Lung (tissue), 12 donors: ENCODE results near the gene TNS3. TPM values are rescaled to one million over a fixed set of nuclear protein-coding genes. Genes with fewer than 3 reads are reported as not detected.

Source experiments
- ATAC-seq: fragments of 200-7000 bp; cut with Tn5 transposase; one replicate; pipeline ENCODE4 v1.9.1; 2020; ENCODE audit warnings: moderate number of reproducible peaks; ENCODE audit not compliant: insufficient read depth, low FRiP score
- DNase-seq, 3 donors: peaks; one replicate each; pipeline ENCODE4 v3.0.0-alpha.2; 2013 to 2017
- H3K27ac ChIP-seq, 2 donors: one replicate each; pipeline ENCODE4 v1.5.1; 2013; ENCODE audit warnings: mild to moderate bottlenecking in 2 of 2, moderate library complexity in 2 of 2, control low read depth in 1 of 2, inconsistent platforms in 1 of 2, low read depth in 1 of 2, low read length in 1 of 2
- H3K27me3 ChIP-seq, 3 donors: one replicate each; pipeline ENCODE4 v1.5.1; 2013; ENCODE audit warnings: low read length in 2 of 3; ENCODE audit not compliant: control insufficient read depth in 3 of 3, insufficient read depth in 3 of 3
- H3K36me3 ChIP-seq, 4 donors: one replicate each; pipeline ENCODE4 v1.5.1; 2013; ENCODE audit warnings: low read length in 4 of 4, mild to moderate bottlenecking in 1 of 4, moderate library complexity in 1 of 4; ENCODE audit not compliant: control insufficient read depth in 4 of 4, insufficient read depth in 4 of 4
- H3K4me1 ChIP-seq, 5 donors: one replicate each; pipeline ENCODE4 v1.5.1; 2013; ENCODE audit warnings: low read length in 5 of 5, mild to moderate bottlenecking in 2 of 5, moderate library complexity in 1 of 5; ENCODE audit not compliant: control insufficient read depth in 5 of 5, insufficient read depth in 5 of 5
- H3K4me3 ChIP-seq: one replicate; pipeline ENCODE4 v1.5.1; 2013; ENCODE audit warnings: mild to moderate bottlenecking, control low read depth, moderate library complexity
- H3K9ac ChIP-seq, 2 donors: one replicate each; pipeline ENCODE4 v1.5.1; 2013; ENCODE audit warnings: low read length in 2 of 2, control low read depth in 1 of 2; ENCODE audit not compliant: insufficient read depth in 1 of 2
- H3K9me3 ChIP-seq, 4 donors: one replicate each; pipeline ENCODE4 v1.5.1; 2013; ENCODE audit warnings: low read length in 3 of 4, mild to moderate bottlenecking in 1 of 4, moderate library complexity in 1 of 4; ENCODE audit not compliant: control insufficient read depth in 4 of 4, insufficient read depth in 3 of 4
- CTCF ChIP-seq: IDR thresholded peaks from 2 replicates; pipeline ENCODE4 v1.5.1; 2012; ENCODE audit warnings: mild to moderate bottlenecking; ENCODE audit errors: control extremely low read depth, extremely low read depth
- WGBS, 2 donors: extraction: QIAGEN DNeasy Blood & Tissue Kit; methylation state at CpG; one replicate each; pipeline ENCODE4 v1.1.7; 2013; 5-methylcytosine and 5-hydroxymethylcytosine counted together
- polyA plus RNA-seq, 2 donors: library from polyadenylated mRNA; stranded (reverse); fragments of 200-250 nt; gene quantifications; one replicate each; pipeline ENCODE4 v1.2.1, GENCODE V29; 2013
- total RNA-seq, 2 donors: library from RNA; depleted of rRNA in 1 of 2; stranded (reverse); fragments of >200 nt in 1 of 2; gene quantifications; one replicate each; pipeline ENCODE4 v1.2.1, GENCODE V29; 2014 to 2021
- donor health status: control.
- donor health status: control.
- donor health status: Bipolar disorder and iron deficiency.
- donor health status: healthy.
- donor health status: DM: yes; HTN: yes; CAD: no.

The TNS3 gene
- total and polyA plus RNA-seq, 4 donors = 23.8 to 140 (median 85.7) TPM

- Histone ChIP-seq H3K4me1 (peaks cover 0 to 32% (median 8%) of the 10 kb centered on the region in 5 donors), H3K4me3 (no peak overlapping the region), H3K27ac (no peak overlapping the region), H3K36me3 (peaks cover 0 to 27% (median 16%) of the 10 kb centered on the region in 4 donors), H3K9ac (no peak overlapping the region), H3K9me3 (no peaks in the 10 kb centered on the region), H3K27me3 (no peaks in the 10 kb centered on the region)
- no peak for ATAC-seq
- 72 to 86% methylated on average over 12 of the region's 12 CpGs for WGBS, 2 donors
- DNase-seq = no peak
- TF ChIP-seq CTCF = no peak
Measured at GRCh38 chr7:47428052-47428767, 153.7 kb downstream of the TNS3 start.

- H3K9ac ChIP-seq = no peak overlapping the region
- WGBS, 2 donors = 75 to 85% methylated on average over 6 of the region's 6 CpGs
- H3K27ac ChIP-seq = no peak overlapping the region
- no peak for DNase-seq
- H3K9me3 ChIP-seq = no peaks in the 10 kb centered on the region
- no peak for TF ChIP-seq CTCF
- no peak overlapping the region for H3K4me3 ChIP-seq
- H3K27me3 ChIP-seq = no peaks in the 10 kb centered on the region
- peaks cover 0 to 31% (median 19%) of the 10 kb centered on the region in 4 donors for H3K36me3 ChIP-seq
- no peak for ATAC-seq
- peaks cover 0 to 30% (median 9%) of the 10 kb centered on the region in 5 donors for H3K4me1 ChIP-seq
Measured at GRCh38 chr7:47427051-47427643, 154.8 kb downstream of the TNS3 start.

- Histone ChIP-seq H3K4me1 (peaks cover 0 to 35% (median 11%) of the 10 kb centered on the region in 5 donors), H3K4me3 (no peak overlapping the region), H3K9me3 (no peaks in the 10 kb centered on the region), H3K9ac (no peak overlapping the region), H3K36me3 (peaks cover 0 to 49% (median 29%) of the 10 kb centered on the region in 4 donors), H3K27me3 (no peaks in the 10 kb centered on the region), H3K27ac (no peak overlapping the region)
- 88 to 92% methylated on average over 4 of the region's 4 CpGs for WGBS, 2 donors
- ATAC-seq (no peak), DNase-seq (no peak)
- TF ChIP-seq CTCF = no peak
Measured at GRCh38 chr7:47424523-47424922, 157.4 kb downstream of the TNS3 start.
